HG03066 (cell line): Measurements from ENCODE around the gene SGSM2.

Experiments
- ATAC-seq: cut with Tn5 transposase; IDR thresholded peaks from one replicate; pipeline ENCODE4 v1.9.1; 2021; ENCODE audit warnings: low read depth; ENCODE audit not compliant: unreplicated experiment

Gene SGSM2

DNA sequence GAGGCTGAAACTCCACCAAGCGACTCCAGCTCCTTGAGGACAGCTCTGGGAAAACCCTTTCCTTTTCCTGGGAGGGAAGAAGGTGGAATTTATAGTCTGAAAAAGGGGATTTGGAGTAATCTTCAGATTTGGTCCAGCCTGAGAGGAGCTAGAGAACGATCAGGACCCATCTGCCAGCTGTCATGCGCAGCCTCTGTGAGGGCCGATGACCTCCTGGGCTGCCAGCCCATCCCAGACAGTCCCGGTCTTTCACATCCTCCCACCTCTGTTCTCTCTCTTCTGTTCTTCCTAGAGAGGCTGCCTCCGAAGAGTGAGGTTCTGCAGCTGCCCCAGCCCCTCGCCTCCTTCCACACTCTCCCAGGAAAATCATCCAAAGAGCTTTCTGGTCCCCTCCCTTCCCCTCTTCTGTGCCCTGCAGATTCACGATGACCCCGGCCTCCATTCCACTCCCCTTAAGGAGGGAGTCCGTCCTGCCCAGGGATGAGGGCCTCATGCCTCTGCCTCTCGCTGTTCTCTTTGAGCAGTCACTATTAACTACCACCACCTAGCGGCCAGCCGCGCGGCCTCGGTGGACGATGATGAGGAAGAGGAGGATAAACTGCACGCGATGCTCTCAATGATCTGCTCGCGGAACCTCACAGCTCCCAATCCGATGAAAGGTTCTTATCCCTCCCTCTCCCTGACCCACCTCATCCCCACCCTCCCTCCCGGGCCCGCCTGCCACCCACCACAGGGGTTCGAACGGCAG, 29.6 kb downstream of the SGSM2 start:
- no peak for ATAC-seq

DNA sequence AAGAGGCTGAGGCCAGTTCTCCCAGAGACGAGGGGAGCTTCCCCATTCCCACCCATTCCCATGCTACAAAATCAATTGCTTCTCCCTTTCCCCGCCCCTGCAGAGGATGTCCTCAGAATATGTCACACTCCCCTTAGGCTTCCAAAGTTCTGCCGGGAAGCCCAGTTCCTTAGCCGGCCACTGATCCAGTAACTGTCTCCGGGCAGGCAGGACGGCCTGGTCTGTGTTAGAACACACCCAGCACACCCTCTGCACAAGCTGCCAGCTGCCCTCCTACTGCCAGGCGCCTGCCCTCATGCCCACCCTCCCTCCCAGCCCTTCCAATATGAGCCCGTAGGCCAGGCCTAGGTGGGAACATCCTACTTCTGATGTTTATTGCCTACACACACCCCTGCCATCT, 31.1 kb downstream of the SGSM2 start:
- ATAC-seq = no peak

DNA sequence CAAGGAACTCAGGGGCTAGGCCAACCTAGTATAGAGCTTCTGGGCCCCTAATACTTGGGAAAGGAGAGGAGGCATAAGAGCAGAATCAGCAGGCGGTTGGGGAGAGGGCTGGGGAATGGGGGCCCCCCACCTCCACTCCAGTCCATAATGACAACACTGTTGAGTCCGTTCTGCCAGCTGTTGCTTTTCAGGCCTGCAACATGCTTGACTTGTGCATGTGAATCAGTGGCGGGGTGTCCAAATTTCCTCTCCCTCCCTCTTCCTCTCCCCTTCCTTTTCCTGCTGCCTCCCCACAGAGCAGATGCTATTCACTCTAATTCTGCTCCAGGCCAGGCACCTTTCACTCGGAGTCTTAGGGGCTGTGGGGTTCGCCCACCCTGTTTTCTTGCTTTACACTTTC, 31.7 kb downstream of the SGSM2 start:
- ATAC-seq = no peak

DNA sequence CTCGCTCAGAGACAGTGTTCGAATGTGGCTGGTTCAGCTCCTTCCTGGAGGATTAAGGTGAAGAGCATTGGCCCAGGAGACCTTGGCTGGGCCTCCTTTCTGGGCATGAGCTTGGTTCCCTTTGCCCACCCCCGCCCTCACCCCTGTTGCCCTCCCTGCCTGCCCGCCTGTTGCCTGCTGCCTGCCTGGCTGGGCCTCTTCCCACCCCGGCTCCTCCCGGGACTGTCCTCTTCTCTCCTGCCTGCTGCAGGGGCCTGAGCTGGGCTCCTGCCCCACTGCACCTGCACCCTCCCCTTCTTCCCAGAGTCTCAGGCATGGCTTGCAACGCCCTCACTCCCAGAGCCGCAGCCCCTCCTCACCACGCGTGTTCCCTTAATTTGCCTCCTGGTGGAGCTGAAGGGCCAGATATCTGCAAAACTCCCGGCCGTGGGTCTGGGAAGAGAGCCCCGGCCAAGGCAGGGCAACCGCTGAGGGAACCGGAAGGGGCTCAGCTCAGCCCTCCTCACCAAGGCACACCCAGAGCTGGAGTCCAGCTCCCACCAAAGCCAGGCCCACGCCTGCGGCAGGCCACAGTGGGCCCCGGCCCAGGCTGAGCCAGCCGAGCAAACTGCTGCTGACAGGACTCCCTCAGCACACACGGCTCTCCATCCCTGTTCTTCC, 32.4 kb downstream of the SGSM2 start:
- ATAC-seq = no peak

DNA sequence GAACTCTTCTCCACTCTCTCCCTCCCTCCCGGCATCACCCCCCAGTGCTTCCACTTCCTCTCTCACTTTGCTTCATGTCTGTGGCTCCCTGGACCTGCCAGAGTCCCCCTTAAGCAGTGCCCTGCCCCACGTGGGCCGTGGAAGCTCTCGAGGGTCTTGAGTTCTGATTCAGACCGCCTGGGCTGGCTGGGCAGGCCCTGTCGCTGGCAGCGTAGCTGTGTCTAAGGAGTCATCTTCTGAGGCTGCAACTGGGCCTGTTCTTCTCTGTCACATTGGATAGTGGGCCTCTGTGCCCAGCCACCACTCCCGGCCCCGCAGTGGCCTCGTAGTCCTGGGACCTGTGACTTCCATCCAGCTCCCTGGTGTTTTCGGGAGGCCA, 32.9 kb downstream of the SGSM2 start:
- ATAC-seq = no peak

DNA sequence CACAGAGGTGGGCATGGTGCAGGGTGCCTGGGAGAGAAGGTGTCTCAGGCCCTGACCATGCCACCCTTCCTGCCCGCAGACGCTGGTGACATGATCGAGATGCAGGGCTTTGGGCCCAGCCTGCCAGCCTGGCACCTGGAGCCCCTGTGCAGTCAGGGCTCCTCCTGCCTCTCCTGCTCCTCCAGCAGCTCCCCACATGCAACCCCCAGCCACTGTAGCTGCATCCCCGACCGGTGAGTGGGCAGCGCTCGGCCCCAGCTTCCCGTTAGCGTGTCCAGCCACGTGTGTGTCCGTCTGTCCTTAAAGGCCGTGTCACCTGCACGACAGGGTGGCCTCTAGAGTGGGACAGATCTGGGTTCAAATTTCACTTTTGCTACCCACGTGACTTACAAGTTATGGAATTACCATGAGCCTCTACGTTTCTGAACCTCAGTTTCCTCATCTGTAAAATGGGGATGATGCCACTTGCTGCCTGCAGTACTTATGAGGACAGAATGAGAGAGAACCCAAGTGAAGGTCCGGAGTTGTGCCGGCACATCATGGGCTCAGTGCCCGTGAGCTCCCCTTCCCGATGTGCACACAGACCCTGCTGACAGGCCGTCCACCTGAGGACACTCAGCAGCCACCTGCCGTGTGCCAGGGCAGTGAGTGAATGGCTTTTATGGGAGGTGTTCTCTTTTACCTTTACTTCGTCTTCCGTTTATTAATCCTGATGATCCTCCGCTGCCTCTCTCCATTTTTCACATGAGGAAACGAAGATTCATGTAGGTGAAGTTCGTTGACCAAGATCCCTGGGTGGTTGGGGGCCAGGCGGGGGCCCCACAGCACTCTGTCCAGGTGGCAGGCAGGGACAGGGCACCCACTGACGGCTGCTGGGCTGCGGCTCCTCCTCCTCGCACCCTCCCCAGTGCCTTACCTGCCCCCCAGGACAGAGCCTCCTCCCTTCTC, 34.2 kb downstream of the SGSM2 start:
- ATAC-seq = no peak

DNA sequence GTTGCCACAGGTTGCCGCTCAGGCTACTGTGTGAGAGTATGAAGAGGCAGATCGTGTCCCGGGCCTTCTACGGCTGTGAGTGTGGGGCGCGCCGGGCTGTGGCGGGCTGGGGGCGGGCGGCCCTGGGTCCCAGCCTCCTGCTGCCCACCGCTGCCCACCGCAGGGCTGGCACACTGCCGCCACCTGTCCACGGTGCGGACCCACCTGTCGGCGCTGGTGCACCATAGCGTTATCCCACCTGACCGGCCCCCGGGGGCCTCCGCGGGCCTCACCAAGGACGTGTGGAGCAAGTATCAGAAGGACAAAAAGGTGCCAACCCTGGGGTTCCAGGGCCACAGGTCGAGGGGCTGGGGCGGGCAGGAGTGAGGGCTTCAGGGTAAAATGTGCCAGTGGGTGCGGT, 34.9 kb downstream of the SGSM2 start:
- ATAC-seq = no peak

DNA sequence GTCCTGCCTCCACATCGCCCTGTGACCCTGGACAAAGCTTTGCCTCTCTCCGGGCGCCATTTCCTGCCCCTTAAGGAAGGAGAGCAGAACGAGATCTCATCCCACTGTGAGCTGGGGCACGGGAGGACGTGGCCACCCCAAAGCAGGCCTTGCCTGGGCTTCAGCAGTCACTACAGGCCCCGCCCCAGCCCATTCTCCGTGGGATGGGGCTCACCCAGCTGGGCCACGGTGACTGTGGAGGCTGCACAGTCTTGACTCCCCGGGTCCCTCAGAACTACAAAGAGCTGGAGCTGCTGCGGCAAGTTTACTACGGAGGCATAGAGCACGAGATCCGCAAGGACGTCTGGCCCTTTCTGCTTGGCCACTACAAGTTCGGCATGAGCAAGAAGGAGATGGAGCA, 35.4 kb downstream of the SGSM2 start:
- ATAC-seq = no peak

DNA sequence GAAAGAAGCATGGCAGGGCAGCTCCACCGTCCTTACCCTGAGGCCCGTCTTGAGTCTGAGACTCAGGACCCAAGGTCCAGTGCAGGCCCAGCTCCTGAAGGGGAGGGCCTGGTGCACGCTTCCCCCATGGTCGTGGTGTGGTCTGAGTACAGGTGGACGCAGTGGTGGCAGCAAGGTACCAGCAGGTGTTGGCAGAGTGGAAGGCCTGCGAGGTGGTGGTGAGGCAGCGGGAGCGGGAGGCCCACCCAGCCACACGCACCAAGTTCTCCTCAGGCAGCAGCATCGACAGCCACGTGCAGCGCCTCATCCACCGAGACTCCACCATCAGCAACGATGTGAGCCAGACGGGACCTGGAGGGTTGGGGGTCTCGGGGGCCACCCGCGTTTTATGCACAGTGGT, 35.9 kb downstream of the SGSM2 start:
- no peak for ATAC-seq

DNA sequence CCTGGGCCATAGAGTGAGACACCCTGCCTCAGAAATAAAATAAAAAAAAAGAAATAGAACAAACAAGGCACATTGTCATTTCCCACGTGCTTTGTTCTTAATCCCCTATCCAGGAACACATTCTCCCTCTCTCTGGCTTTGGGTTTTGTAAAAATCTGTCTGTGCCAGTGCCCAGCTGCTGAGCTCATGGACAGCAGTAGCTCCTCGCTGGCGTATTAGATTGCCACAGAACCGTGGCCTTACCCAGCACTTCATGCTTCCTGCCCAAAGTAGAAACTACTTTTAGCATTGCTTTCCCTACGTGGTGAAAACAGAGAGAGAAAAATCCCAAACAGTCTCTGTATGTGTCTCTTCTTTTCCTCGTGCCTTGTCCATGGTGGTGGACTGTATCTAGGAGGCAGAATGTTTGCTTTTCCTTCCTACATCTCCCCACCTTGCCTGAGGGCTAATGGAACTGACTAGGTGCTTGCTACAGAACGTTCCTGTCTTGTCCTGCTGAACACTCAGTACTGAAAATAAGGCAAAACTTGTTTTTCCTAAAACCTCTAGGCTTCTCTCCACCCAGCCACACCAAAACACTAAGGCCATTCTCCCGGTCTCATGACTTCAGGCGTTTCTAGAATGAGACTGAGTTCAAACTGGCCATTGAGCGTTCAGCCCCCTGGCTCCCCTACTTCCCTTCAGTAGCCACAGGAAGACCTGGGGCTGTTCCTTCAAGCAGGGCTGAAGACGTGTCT, 37.4 kb downstream of the SGSM2 start:
- ATAC-seq = no peak

DNA sequence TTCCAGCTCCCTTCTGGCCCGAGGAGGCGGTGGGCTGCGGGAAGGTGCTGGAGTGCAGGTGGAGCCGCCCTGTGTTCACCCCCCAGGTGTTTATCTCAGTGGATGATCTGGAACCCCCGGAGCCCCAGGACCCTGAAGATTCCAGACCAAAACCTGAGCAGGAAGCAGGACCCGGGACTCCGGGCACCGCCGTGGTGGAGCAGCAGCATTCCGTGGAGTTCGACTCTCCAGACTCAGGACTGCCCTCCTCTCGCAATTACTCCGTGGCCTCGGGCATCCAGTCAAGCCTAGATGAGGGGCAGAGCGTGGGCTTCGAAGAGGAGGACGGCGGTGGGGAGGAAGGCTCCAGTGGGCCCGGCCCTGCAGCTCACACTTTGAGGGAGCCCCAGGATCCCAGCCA, 38.1 kb downstream of the SGSM2 start:
- no peak for ATAC-seq

DNA sequence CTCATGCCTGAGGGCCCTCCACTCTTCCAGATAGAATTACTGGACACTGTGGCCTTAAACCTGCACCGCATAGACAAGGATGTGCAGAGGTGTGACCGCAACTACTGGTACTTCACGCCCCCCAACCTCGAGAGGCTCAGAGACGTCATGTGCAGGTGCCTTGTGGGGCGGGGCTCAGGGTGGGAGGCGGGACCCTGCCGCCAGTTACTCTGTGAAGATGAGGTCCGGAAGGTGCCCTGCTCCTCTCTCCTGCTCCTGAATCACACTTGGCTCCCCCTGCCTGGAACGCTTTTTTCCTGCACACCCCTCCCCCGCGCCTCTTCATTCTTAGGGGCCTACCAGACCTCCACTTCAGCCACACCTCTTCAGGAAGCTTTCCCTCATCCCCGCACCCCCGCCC, 38.8 kb downstream of the SGSM2 start:
- ATAC-seq = no peak

DNA sequence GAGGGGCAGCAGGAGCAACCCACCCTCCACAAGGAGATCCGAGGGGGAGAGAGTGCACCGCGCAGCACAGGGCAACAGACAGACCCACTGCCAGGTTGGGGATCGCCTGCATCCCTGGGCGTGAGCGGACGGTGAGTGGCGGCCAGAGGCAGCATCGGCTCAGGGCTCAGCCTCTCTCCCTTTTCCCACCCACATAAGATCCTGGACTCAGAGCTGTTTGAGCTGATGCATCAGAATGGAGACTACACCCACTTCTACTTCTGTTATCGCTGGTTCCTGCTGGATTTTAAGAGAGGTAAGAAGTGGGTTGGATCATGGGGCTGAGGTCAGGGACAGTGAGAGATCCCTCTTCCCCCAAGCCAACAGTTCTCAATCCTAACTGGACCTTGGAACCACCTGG, 40.4 kb downstream of the SGSM2 start:
- ATAC-seq = no peak

DNA sequence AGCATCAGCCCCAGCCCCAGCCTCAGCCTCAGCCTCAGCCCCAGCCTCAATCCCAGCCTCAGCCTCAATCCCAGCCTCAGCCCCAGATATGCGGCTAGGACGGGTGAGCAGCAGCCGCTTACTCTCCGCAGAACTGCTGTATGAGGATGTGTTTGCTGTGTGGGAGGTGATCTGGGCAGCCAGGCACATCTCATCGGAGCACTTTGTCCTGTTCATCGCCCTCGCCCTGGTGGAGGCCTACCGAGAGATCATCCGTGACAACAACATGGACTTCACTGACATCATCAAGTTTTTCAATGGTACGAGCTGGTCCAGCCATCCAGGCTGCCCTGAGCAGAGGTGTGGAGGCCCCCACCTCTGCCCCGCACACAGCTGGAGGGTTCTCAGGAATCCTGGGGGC, 41.6 kb downstream of the SGSM2 start:
- no peak for ATAC-seq

DNA sequence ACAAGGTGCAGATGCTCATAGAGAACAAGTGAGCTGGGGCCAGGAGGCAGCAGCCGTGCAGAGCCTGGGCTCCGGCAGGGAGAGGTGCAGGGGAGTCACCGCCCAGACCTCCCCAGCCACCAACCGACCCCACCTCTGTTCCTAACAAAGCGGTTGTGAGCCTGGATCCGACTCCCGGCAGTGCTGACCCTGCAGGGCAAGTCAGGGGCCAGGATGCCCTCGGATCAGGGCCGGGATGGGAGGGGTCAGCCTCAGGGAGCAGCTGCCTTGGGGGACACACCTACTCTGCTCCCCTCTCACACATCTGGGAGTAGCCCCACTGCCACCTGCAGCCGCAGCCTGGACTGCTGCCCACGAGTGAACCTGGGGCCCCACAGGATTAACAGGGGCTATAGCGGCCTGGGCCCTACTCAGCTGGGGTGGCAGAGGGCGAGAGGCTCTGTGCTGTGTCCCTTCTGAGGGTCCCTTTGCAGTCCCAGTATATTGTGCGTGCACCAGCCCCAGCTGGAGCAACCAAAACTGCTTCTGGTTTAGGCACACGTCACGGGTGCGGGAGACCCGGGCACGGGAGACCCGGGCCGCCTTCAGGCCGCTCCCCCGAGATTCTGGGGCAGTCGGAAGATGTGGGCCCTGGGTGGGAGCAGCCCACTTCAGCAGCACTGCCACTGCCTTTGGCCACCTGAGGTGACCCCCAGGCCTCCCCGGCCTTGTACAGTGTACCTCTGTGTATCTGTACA, 42.4 kb downstream of the SGSM2 start:
- no peak for ATAC-seq

DNA sequence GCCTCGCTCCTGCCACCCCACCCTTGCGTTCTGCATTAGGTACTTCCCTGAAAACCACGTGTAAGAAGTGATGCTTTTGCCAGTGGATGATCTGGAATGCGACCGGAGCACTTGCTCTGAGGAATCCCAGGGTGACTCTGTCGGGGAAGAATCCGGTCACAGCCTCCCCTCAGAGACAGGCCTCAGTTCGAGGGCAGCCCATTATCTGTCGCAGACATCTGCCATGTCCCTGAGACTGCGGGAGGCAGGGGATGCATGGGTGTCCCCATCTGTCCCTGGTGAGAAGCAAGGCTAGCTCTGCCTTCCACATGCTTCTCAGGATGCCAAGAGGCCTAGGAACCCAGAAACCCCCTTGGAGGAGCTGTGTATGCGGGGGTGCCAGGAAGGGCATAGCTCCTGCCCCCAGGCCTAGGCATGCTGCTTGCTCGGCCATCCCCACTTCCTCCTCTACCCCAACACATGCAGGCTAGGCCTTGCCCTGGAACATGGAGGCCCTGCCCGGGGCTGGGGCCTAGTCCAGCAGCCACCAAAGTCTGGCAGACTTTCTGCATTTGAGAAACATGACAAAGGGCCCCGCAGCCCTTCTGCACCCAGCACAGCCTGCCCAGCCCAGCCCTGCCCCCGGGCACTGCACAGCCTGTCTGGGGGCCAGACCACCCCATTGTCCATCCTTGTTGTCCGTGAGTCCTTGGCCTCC, 43.1 kb downstream of the SGSM2 start:
- ATAC-seq = no peak

DNA sequence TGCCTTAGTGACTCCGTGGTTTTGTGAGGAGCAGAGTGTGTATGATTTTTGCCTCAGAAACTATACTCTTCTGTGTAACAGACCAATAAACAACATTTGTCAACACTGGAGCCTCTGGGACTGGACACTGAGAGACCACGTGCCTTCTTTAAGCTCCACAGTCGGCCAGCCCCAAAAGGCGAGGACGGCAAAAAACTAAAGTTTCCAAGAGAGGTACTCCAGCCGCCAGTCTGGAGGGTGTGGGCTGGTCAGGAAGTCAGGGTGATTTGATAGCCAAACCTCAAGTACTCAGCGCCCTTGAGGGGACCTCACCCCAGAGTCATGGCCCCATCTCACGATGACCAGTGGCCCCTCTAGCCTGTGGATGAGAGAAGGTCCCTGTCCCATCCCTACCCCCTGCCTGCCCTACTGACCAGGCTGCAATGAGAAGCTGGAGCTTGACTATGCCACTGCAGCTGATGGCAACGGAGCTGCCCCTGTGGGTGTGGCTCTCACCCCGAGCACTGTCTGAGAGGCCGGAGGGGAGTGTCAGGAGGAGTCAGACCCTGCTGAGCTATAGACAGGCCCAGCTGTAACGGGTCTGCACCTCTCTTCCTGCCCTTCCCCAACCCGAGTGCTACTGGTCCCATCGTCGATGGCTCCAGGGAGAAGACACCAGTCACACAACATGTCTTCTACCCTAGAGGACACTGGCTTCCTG, 43.8 kb downstream of the SGSM2 start:
- ATAC-seq = no peak

DNA sequence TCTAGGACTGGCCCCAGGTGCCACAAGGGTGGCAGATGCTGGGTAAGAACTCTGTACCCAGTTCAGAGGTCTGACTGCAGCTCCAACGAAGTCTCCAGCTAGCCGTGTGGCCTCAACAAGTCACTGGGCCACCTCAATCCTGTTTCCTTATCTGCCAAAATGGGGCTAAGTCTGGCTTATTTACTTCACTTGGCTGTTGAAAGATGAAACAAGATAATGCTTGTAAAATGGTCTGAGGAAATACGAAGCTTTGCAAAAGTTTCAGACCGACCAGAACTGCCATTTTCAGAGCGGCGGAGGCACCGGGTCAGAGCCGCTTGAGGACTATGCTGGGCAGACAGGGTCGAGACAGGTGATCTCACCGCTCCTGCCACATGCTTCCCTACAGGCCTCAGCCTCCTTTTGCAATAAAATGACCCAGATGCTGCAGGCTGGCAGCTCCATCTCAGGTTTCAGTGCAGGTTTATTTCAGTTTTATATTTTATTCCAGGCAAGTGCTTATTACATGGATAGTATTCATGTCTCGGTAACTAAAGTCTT, 46.4 kb downstream of the SGSM2 start:
- ATAC-seq = no peak
